ENCODE measurements around the gene VSX2.

DNA sequence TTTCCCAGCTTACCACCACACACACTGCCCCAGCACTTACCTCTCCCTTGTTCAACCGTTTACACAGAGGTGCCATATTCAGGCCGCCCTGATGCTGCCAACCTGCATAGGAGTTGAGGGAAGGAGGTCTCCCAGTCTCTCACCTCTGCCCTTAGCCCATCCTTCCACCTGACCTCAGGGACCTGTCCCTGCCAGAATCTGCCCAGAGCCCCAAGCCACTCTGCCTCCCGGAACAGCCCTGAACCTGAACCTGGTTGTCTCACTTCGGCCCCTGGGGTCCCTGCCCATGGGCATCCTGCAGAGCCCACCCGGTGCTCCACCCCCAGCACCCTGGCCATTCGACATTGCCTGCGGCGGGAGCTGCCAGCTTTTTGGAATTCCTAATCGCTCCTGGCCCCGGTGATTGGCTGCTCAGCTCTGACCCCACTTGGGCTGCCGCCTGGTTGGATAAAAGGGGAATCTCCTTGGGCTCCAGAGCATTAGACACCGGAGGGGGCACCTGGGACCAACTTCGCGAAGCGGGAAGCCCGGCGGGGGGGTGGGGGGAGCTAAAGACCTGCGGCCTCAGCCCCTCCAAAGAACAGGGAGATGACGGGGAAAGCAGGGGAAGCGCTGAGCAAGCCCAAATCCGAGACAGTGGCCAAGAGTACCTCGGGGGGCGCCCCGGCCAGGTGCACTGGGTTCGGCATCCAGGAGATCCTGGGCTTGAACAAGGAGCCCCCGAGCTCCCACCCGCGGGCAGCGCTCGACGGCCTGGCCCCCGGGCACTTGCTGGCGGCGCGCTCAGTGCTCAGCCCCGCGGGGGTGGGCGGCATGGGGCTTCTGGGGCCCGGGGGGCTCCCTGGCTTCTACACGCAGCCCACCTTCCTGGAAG is at the start of gene VSX2:
- TF ChIP-seq SUZ12 (IDR thresholded peaks at IDR 0.05; ENCODE audit: extremely low read depth, insufficient read depth, insufficient read length) (no peak), YY1 (IDR thresholded peaks at IDR 0.05; ENCODE audit: insufficient read depth, insufficient read length) (no peak), ZNF274 (IDR thresholded peaks at IDR 0.05; ENCODE audit: low read depth, low read length) (no peak)
